ENCODE data around the gene PCDHGA2.
A peak's percentile ranks its signal among the peaks of the same experiment; 100 is the strongest.
"Not testable (repeated sequence)": the region's sequence is repeated elsewhere in the genome, so short reads cannot be mapped to it uniquely, and the experiment has no call there.

Gene PCDHGA2

DNA sequence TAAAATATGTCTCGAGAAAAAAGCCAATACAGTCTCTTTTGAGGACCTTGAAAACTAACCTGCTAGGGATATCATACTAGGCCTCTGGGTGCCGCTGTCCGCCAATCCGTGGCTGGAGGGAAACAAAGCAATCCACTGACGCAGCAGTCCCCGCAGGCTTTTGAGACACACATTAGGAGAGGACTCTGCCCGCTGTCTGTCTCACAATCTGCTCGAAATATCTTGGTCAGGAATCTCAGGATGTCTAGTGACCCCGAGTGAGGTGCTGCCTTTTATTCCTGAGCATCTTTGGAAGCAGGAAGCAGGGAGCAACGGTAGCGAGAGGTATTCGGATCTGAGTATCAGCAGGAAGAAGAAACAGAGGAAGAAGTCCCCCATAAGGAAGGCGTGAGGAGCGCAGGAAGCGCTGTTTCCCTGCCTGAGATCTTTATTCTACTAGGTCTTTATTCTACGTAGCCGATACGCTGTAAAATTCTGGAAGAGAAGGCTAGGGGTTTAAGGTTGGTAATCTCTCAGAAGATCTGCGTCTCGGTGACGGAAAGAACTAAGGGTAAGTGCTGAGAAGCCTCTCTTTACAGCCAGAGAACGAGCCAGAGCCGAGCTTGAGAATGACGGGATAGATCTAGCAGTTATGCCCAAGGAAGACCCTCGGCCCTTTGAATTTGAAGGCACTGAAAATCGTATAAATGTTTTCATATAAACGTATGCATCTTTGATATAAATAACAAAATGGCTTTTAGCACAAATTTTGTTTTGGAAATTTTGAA is 12.3 kb upstream of the PCDHGA2 start:
- TF ChIP-seq POLR2AphosphoS5 (IDR thresholded peaks at IDR 0.05; ENCODE audit: low read depth, low read length) (no peak), SPI1 (IDR thresholded peaks at IDR 0.05; ENCODE audit: low read depth, low read length) (no peak), TAF1 (IDR thresholded peaks at IDR 0.05; ENCODE audit: low read depth, low read length) (no peak), POU2F2 (IDR thresholded peaks at IDR 0.05; ENCODE audit: low read depth, low read length) (no peak), PAX5 (IDR thresholded peaks at IDR 0.05; ENCODE audit: insufficient read depth, low read length, severe bottlenecking) (no peak), POLR2A (IDR thresholded peaks at IDR 0.05; ENCODE audit: low read depth, low read length) (no peak)
- FAIRE-seq (peak; percentile 76), DNase-seq (ENCODE audit: insufficient read length, low spot score) (no peak)

DNA sequence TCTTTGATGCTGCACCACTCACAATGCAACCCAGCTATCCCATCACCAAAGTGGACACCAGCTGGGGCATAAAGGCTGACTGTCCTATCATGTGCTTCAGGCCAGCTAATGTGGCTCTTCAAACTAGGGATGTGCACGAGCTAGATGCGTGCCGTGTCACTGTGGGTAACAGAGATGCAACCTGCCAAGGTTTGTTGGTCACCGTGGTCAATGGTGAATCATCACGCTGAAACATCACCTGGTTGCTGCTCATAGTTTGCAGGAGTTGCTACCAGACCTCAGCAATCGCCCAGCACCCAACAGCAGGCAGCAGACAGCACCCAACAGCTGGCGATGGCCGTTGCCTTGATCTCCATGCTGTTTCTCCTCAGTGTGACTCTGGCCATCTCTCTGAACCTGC is 10.3 kb upstream of the PCDHGA2 start:
- DNase-seq (ENCODE audit: insufficient read length, low spot score) (no peak), FAIRE-seq (no peak)
- TF ChIP-seq POLR2AphosphoS5 (IDR thresholded peaks at IDR 0.05; ENCODE audit: low read depth, low read length), result no peak
- no peak for TF ChIP-seq POU2F2 (IDR thresholded peaks at IDR 0.05; ENCODE audit: low read depth, low read length)
- no peak for TF ChIP-seq SPI1 (IDR thresholded peaks at IDR 0.05; ENCODE audit: low read depth, low read length)
- TF ChIP-seq POLR2A (IDR thresholded peaks at IDR 0.05; ENCODE audit: low read depth, low read length), result no peak
- TF ChIP-seq PAX5 (IDR thresholded peaks at IDR 0.05; ENCODE audit: insufficient read depth, low read length, severe bottlenecking), result no peak
- no peak for TF ChIP-seq TAF1 (IDR thresholded peaks at IDR 0.05; ENCODE audit: low read depth, low read length)

- DNase-seq (ENCODE audit: insufficient read length, low spot score) (no peak), FAIRE-seq (no peak)
- TF ChIP-seq POLR2AphosphoS5 (IDR thresholded peaks at IDR 0.05; ENCODE audit: low read depth, low read length) (no peak), PAX5 (IDR thresholded peaks at IDR 0.05; ENCODE audit: insufficient read depth, low read length, severe bottlenecking) (no peak), POLR2A (IDR thresholded peaks at IDR 0.05; ENCODE audit: low read depth, low read length) (no peak), SPI1 (IDR thresholded peaks at IDR 0.05; ENCODE audit: low read depth, low read length) (no peak), TAF1 (IDR thresholded peaks at IDR 0.05; ENCODE audit: low read depth, low read length) (no peak)
Observed at GRCh38 chr5:141330299-141331080, 8.1 kb upstream of the PCDHGA2 start, which contains the start of gene PCDHGA1. PCDHGA1 (plus strand) TSS chr5:141330514.

DNA sequence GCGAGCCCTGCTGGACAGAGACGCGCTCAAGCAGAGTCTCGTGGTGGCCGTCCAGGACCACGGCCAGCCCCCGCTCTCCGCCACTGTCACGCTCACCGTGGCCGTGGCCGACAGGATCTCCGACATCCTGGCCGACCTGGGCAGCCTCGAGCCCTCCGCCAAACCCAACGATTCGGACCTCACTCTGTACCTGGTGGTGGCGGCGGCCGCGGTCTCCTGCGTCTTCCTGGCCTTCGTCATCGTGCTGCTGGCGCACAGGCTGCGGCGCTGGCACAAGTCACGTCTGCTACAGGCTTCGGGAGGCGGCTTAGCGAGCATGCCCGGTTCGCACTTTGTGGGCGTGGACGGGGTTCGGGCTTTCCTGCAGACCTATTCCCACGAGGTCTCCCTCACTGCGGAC is 6.0 kb upstream of the PCDHGA2 start:
- not testable (repeated sequence) for FAIRE-seq

DNA sequence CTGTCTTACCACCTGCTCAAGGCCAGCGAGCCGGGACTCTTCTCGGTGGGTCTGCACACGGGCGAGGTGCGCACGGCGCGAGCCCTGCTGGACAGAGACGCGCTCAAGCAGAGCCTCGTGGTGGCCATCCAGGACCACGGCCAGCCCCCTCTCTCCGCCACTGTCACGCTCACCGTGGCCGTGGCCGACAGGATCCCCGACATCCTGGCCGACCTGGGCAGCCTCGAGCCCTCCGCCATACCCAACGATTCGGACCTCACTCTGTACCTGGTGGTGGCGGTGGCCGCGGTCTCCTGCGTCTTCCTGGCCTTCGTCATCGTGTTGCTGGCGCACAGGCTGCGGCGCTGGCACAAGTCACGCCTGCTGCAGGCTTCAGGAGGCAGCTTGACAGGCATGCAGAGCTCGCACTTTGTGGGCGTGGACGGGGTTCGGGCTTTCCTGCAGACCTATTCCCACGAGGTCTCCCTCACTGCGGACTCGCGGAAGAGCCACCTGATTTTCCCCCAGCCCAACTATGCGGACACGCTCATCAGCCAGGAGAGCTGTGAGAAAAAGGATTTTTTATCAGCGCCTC is 2.3 kb downstream of the PCDHGA2 start:
- not testable (repeated sequence) for DNase-seq (ENCODE audit: insufficient read length, low spot score); FAIRE-seq

More for the DNA sequence above, 6.0 kb upstream of the PCDHGA2 start:
- DNase-seq (ENCODE audit: insufficient read length, low spot score), result not testable (repeated sequence)

DNA sequence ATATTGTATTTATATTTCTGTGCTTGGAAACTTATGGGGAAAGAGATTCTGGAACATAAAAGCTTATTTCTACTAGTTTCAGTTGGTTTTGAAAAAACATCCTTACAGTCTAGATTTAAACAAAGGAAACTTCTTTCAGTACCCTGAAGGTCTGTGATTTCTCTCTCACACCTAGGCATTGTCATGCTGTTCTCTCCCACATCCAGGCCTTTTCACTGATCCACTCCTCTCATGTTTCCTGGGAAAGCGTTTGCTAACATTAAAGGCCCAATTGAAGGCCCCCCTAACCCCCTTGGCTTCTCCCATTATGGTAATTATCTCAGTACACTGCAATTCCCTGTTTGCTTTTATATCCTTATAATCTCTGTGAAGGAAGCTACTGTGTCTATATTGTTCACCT is 4.2 kb downstream of the PCDHGA2 start:
- TF ChIP-seq SPI1 (IDR thresholded peaks at IDR 0.05; ENCODE audit: low read depth, low read length) (no peak), PAX5 (IDR thresholded peaks at IDR 0.05; ENCODE audit: insufficient read depth, low read length, severe bottlenecking) (no peak), POLR2A (IDR thresholded peaks at IDR 0.05; ENCODE audit: low read depth, low read length) (no peak), TAF1 (IDR thresholded peaks at IDR 0.05; ENCODE audit: low read depth, low read length) (no peak), POU2F2 (IDR thresholded peaks at IDR 0.05; ENCODE audit: low read depth, low read length) (no peak), POLR2AphosphoS5 (IDR thresholded peaks at IDR 0.05; ENCODE audit: low read depth, low read length) (no peak)
- no peak for FAIRE-seq
- no peak for DNase-seq (ENCODE audit: insufficient read length, low spot score)

DNA sequence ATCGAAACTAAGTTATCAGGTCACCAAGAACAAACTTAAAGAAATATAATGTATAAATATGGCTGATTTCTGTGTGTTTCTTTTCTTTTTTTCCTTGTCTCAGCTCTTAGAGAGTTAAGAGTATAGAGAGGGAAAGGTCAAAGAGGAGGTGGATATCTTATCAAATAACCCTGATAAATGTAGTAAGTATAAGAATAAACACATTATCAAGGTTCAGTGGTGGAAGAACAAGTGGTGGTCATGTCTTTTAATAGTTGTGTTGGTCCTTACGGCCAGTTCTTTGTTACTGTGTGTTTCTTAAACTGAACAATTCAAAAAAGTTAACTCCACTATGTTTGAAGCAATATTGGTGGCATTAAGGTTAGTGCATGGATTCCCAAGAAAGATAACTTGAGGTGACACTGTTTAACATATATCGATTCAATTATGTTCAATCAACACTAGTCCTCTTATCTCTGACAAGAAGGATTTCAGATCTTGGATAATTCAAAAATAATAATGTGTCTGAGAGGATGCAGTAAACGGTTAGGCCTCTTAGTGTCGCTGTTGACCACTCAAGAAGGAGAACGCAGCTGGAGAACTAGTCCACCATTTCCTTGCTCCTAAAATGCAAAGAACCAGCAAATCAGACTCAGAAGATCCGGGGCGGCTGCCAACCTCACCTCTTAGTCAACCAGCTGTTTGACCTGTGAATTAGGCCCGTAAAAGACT is 4.8 kb downstream of the PCDHGA2 start, which contains the start of gene PCDHGA3:
TSS of gene PCDHGA3 (plus strand) at position 588 of the 711 bp plus-strand sequence. CDS start 205 bp downstream, outside the sequence.
- no peak for DNase-seq (ENCODE audit: insufficient read length, low spot score)
- TF ChIP-seq SPI1 (IDR thresholded peaks at IDR 0.05; ENCODE audit: low read depth, low read length) (no peak), PAX5 (IDR thresholded peaks at IDR 0.05; ENCODE audit: insufficient read depth, low read length, severe bottlenecking) (no peak), POU2F2 (IDR thresholded peaks at IDR 0.05; ENCODE audit: low read depth, low read length) (no peak), POLR2A (IDR thresholded peaks at IDR 0.05; ENCODE audit: low read depth, low read length) (no peak), POLR2AphosphoS5 (IDR thresholded peaks at IDR 0.05; ENCODE audit: low read depth, low read length) (no peak), TAF1 (IDR thresholded peaks at IDR 0.05; ENCODE audit: low read depth, low read length) (no peak)
- FAIRE-seq, result no peak

DNA sequence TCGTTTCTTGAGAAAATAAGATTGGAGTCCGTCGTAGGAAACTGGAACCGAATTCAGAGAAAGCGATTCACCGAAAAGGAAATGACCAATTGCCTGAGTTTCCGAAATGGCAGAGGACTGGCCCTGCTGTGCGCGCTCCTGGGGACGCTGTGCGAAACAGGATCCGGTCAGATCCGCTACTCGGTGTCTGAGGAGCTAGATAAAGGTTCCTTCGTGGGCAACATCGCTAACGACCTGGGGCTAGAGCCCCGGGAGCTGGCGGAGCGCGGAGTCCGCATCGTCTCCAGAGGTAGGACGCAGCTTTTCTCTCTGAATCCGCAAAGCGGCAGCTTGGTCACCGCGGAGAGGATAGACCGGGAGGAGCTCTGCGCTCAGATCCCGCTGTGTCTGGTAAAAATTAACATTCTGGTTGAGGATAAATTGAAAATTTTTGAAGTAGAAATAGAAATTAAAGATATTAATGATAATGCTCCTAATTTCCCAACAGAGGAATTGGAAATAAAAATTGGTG is 5.4 kb downstream of the PCDHGA2 start:
- DNase-seq (ENCODE audit: insufficient read length, low spot score) (no peak), FAIRE-seq (no peak)
- TF ChIP-seq POU2F2 (IDR thresholded peaks at IDR 0.05; ENCODE audit: low read depth, low read length) (no peak), POLR2AphosphoS5 (IDR thresholded peaks at IDR 0.05; ENCODE audit: low read depth, low read length) (no peak), SPI1 (IDR thresholded peaks at IDR 0.05; ENCODE audit: low read depth, low read length) (no peak), TAF1 (IDR thresholded peaks at IDR 0.05; ENCODE audit: low read depth, low read length) (no peak), POLR2A (IDR thresholded peaks at IDR 0.05; ENCODE audit: low read depth, low read length) (no peak), PAX5 (IDR thresholded peaks at IDR 0.05; ENCODE audit: insufficient read depth, low read length, severe bottlenecking) (no peak)

- DNase-seq (ENCODE audit: insufficient read length, low spot score) (no peak), FAIRE-seq (no peak)
- TF ChIP-seq POLR2A (IDR thresholded peaks at IDR 0.05; ENCODE audit: low read depth, low read length) (no peak), PAX5 (IDR thresholded peaks at IDR 0.05; ENCODE audit: insufficient read depth, low read length, severe bottlenecking) (no peak), POLR2AphosphoS5 (IDR thresholded peaks at IDR 0.05; ENCODE audit: low read depth, low read length) (no peak), SPI1 (IDR thresholded peaks at IDR 0.05; ENCODE audit: low read depth, low read length) (no peak), POU2F2 (IDR thresholded peaks at IDR 0.05; ENCODE audit: low read depth, low read length) (no peak), TAF1 (IDR thresholded peaks at IDR 0.05; ENCODE audit: low read depth, low read length) (no peak)
Observed at GRCh38 chr5:141345327-141345726, 6.8 kb downstream of the PCDHGA2 start.

GRCh38 chr5:141346017-141346416 is 7.5 kb downstream of the PCDHGA2 start:
- FAIRE-seq, result not testable (repeated sequence)

More at GRCh38 chr5:141346017-141346416, 7.5 kb downstream of the PCDHGA2 start:
- DNase-seq (ENCODE audit: insufficient read length, low spot score), result not testable (repeated sequence)
